Liver (tissue), 9 donors: ENCODE measurements around the gene PPP6R2. TPM values are rescaled to one million over a fixed set of nuclear protein-coding genes. Genes with fewer than 3 reads are reported as not detected.

Experiments used
- DNase-seq: peaks from one replicate; pipeline ENCODE4 v3.0.0-alpha.2; 2017; ENCODE audit warnings: low spot score
- H3K27ac ChIP-seq, 2 donors: one replicate each; pipeline ENCODE4 v1.7.0; 2013; ENCODE audit warnings: inconsistent platforms in 2 of 2, low read length in 2 of 2, control low read depth in 1 of 2, low read depth in 1 of 2, mild to moderate bottlenecking in 1 of 2
- H3K27me3 ChIP-seq, 4 donors: one replicate each; pipeline versions ENCODE4 v1.6.1 to v1.7.0; 2013; ENCODE audit warnings: low read length in 3 of 4, inconsistent platforms in 1 of 4, mild to moderate bottlenecking in 1 of 4, moderate library complexity in 1 of 4; ENCODE audit not compliant: control insufficient read depth in 4 of 4, insufficient read depth in 4 of 4
- H3K36me3 ChIP-seq, 4 donors: one replicate each; pipeline versions ENCODE4 v1.6.1 to v1.7.0; 2013; ENCODE audit warnings: low read length in 3 of 4, mild to moderate bottlenecking in 3 of 4, low read depth in 1 of 4, moderate library complexity in 1 of 4; ENCODE audit not compliant: control insufficient read depth in 4 of 4, insufficient read depth in 3 of 4
- H3K4me1 ChIP-seq, 4 donors: one replicate each; pipeline versions ENCODE4 v1.6.1 to v1.7.0; 2013; ENCODE audit warnings: low read length in 3 of 4, mild to moderate bottlenecking in 3 of 4, moderate library complexity in 1 of 4; ENCODE audit not compliant: control insufficient read depth in 4 of 4, insufficient read depth in 4 of 4
- H3K4me3 ChIP-seq, 3 donors: one replicate each; pipeline versions ENCODE4 v1.6.1 to v1.7.0; 2013; ENCODE audit warnings: low read length in 3 of 3, control low read depth in 1 of 3, low read depth in 1 of 3, mild to moderate bottlenecking in 1 of 3
- H3K9ac ChIP-seq, 2 donors: one replicate each; pipeline ENCODE4 v1.7.0; 2013; ENCODE audit warnings: low read length in 2 of 2, mild to moderate bottlenecking in 2 of 2, moderate library complexity in 2 of 2, control low read depth in 1 of 2, low read depth in 1 of 2
- H3K9me3 ChIP-seq, 4 donors: one replicate each; pipeline versions ENCODE4 v1.6.1 to v1.7.0; 2013; ENCODE audit warnings: low read length in 3 of 4; ENCODE audit not compliant: control insufficient read depth in 4 of 4
- CTCF ChIP-seq: fragments of 150-350 bp; IDR thresholded peaks from 2 replicates; pipeline ENCODE4 v1.5.1; 2017; ENCODE audit warnings: improper control_type of control experiment, low read depth, low read length; ENCODE audit not compliant: missing input control
- EGR1 ChIP-seq, 2 donors: IDR thresholded peaks; 2 replicates each; pipeline ENCODE4 v1.6.1; 2016 to 2018; ENCODE audit warnings: antibody characterized with exemption in 2 of 2, low read depth in 2 of 2
- FOXA1 ChIP-seq: IDR thresholded peaks from 2 replicates; pipeline ENCODE4 v1.6.1; 2016; ENCODE audit warnings: antibody characterized with exemption
- GABPA ChIP-seq, 2 donors: IDR thresholded peaks in 1 of 2; conservative IDR thresholded peaks in 1 of 2; 2 replicates each; pipeline ENCODE4 v1.6.1; 2016; ENCODE audit warnings: antibody characterized with exemption in 2 of 2, mild to moderate bottlenecking in 1 of 2, moderate library complexity in 1 of 2
- HNF4A ChIP-seq, 2 donors: conservative IDR thresholded peaks; 2 replicates each; pipeline ENCODE4 v1.6.1; 2016; ENCODE audit warnings: antibody characterized with exemption in 2 of 2, mild to moderate bottlenecking in 2 of 2
- HNF4G ChIP-seq: IDR thresholded peaks from 2 replicates; pipeline ENCODE4 v1.6.1; 2016; ENCODE audit warnings: antibody characterized with exemption
- JUND ChIP-seq, 2 donors: IDR thresholded peaks; 2 replicates each; pipeline ENCODE4 v1.6.1; 2016; ENCODE audit warnings: antibody characterized with exemption in 2 of 2
- NR2F2 ChIP-seq: IDR thresholded peaks from 2 replicates; pipeline ENCODE4 v1.6.1; 2016; ENCODE audit warnings: antibody characterized with exemption
- RAD21 ChIP-seq, 2 donors: IDR thresholded peaks; 2 replicates each; pipeline ENCODE4 v1.6.1; 2016; ENCODE audit warnings: antibody characterized with exemption in 2 of 2, mild to moderate bottlenecking in 2 of 2
- RXRA ChIP-seq, 2 donors: IDR thresholded peaks; 2 replicates each; pipeline ENCODE4 v1.6.1; 2017 to 2018; ENCODE audit warnings: antibody characterized with exemption in 2 of 2, mild to moderate bottlenecking in 1 of 2
- SP1 ChIP-seq: IDR thresholded peaks from 2 replicates; pipeline ENCODE4 v1.6.1; 2018; ENCODE audit warnings: antibody characterized with exemption, mild to moderate bottlenecking
- ZBTB33 ChIP-seq: IDR thresholded peaks from 2 replicates; pipeline ENCODE4 v1.6.1; 2016; ENCODE audit warnings: antibody characterized with exemption
- WGBS: extraction: QIAGEN DNeasy Blood & Tissue Kit; methylation state at CpG from one replicate; pipeline ENCODE4 v1.1.7; 2013; 5-methylcytosine and 5-hydroxymethylcytosine counted together
- polyA plus RNA-seq, 2 donors: library from polyadenylated mRNA; stranded (reverse) in 1 of 2; unstranded in 1 of 2; fragments of 200-250 nt in 1 of 2; fragments of >200 nt in 1 of 2; fragmentation: Nextera tagmentation in 1 of 2; extraction: Ambion mirVana in 1 of 2; gene quantifications; one replicate each; pipeline versions ENCODE4 v1.2.1 to v1.2.3, GENCODE V29; 2013 to 2015
- total RNA-seq, 2 donors: library from RNA; depleted of rRNA; stranded (reverse); fragments of >200 nt; gene quantifications; one replicate each; pipeline ENCODE4 v1.2.3, GENCODE V29; 2014
- TF ChIP-seq, protein P1 (sequence below): IDR thresholded peaks from 2 replicates; pipeline ENCODE4 v1.6.1; 2016; ENCODE audit warnings: antibody characterized with exemption, mild to moderate bottlenecking
- TF ChIP-seq, protein P2 (sequence below): IDR thresholded peaks from 2 replicates; pipeline ENCODE4 v1.6.1; 2016; ENCODE audit warnings: antibody characterized with exemption
- TF ChIP-seq, protein P3 (sequence below): IDR thresholded peaks from 2 replicates; pipeline ENCODE4 v1.6.1; 2016; ENCODE audit warnings: antibody characterized with exemption
- donor health status: healthy.
- donor health status: healthy.
- donor health status: healthy.
- donor health status: healthy.
- donor health status: healthy.

PPP6R2 gene
- total and polyA plus RNA-seq, 4 donors = 28.8 to 117 (median 47.2) TPM

DNA sequence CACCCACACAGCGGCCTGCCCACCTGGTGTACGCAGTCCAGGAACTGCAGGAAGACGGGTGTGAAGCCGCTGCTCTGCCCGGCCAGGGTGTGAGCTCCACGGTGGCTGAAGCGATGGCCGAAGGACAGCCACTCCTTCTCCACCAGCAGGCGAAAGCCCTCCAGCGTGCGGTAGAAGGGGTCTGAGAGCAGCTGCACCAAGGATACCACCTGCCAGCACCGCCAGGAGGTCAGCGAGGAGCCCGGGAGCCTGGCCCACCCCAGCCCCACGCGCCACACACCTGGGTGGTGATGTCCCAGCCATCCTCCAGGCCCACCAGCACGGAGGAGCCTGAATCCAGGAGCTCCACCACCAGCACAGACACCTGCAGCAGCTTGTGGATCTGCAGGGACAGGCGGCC lies 112.1 kb downstream of the PPP6R2 start:
- TF ChIP-seq GABPA (IDR thresholded peaks at IDR 0.05 in 1 of 2, conservative IDR thresholded peaks at IDR 0.05 in 1 of 2) = no peak
- no peak for TF ChIP-seq ZBTB33
- TF ChIP-seq JUND (IDR thresholded peaks at IDR 0.05) = no peak
- no peaks in the 10 kb centered on the region for H3K9me3 ChIP-seq
- 97% methylated on average over 18 of the region's 18 CpGs for WGBS
- H3K9ac ChIP-seq = no peak overlapping the region
- DNase-seq = no peak
- H3K36me3 ChIP-seq = peaks cover 13 to 56% (median 20%) of the 10 kb centered on the region in 4 donors
- H3K27ac ChIP-seq = no peak overlapping the region
- H3K4me1 ChIP-seq = no peaks in the 10 kb centered on the region
- no peak overlapping the region for H3K4me3 ChIP-seq
- H3K27me3 ChIP-seq = no peaks in the 10 kb centered on the region

DNA sequence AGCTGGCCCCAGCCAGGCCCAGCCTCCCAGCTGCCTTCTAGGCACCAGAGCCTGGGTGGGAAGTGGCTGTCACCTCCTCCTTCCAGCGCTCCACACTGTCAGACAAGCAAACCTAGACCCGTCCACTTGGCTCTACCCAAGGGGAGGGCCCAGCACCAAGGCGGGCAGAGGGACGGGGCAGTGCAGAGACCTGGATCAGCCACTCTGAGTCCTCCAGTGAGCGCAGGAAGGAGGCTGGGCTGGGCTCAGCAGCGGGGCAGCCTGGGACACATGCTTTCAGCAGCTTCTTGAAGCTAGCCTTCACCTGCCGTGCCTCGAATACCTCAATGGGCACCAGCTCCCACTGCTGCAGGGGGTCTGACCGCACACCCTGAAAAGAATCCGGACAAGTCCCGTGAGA lies 112.9 kb downstream of the PPP6R2 start:
- TF ChIP-seq RXRA (IDR thresholded peaks at IDR 0.05) = no peak
- TF ChIP-seq HNF4A (conservative IDR thresholded peaks at IDR 0.05) = no peak
- Histone ChIP-seq H3K4me1 (no peaks in the 10 kb centered on the region), H3K4me3 (no peak overlapping the region), H3K9me3 (no peaks in the 10 kb centered on the region), H3K27ac (no peak overlapping the region), H3K9ac (no peak overlapping the region), H3K27me3 (no peaks in the 10 kb centered on the region), H3K36me3 (peaks cover 13 to 64% (median 24%) of the 10 kb centered on the region in 4 donors)
- no peak for DNase-seq
- 97% methylated on average over 11 of the region's 11 CpGs for WGBS

GRCh38 chr22:50456466-50457234 lies 113.5 kb downstream of the PPP6R2 start:
- H3K4me3 ChIP-seq = no peak overlapping the region
- TF ChIP-seq GABPA (IDR thresholded peaks at IDR 0.05 in 1 of 2, conservative IDR thresholded peaks at IDR 0.05 in 1 of 2) (no peak), ZBTB33 (no peak), HNF4G (no peak), HNF4A (conservative IDR thresholded peaks at IDR 0.05) (no peak), SP1 (no peak), RAD21 (IDR thresholded peaks at IDR 0.05) (no peak), EGR1 (IDR thresholded peaks at IDR 0.05; ENCODE audit: low read depth in 2 of 2) (no peak), NR2F2 (no peak), FOXA1 (no peak), CTCF (no peak), JUND (IDR thresholded peaks at IDR 0.05) (no peak)
- TF ChIP-seq, protein P1, sequence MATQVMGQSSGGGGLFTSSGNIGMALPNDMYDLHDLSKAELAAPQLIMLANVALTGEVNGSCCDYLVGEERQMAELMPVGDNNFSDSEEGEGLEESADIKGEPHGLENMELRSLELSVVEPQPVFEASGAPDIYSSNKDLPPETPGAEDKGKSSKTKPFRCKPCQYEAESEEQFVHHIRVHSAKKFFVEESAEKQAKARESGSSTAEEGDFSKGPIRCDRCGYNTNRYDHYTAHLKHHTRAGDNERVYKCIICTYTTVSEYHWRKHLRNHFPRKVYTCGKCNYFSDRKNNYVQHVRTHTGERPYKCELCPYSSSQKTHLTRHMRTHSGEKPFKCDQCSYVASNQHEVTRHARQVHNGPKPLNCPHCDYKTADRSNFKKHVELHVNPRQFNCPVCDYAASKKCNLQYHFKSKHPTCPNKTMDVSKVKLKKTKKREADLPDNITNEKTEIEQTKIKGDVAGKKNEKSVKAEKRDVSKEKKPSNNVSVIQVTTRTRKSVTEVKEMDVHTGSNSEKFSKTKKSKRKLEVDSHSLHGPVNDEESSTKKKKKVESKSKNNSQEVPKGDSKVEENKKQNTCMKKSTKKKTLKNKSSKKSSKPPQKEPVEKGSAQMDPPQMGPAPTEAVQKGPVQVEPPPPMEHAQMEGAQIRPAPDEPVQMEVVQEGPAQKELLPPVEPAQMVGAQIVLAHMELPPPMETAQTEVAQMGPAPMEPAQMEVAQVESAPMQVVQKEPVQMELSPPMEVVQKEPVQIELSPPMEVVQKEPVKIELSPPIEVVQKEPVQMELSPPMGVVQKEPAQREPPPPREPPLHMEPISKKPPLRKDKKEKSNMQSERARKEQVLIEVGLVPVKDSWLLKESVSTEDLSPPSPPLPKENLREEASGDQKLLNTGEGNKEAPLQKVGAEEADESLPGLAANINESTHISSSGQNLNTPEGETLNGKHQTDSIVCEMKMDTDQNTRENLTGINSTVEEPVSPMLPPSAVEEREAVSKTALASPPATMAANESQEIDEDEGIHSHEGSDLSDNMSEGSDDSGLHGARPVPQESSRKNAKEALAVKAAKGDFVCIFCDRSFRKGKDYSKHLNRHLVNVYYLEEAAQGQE = no peak
- TF ChIP-seq, protein P2, sequence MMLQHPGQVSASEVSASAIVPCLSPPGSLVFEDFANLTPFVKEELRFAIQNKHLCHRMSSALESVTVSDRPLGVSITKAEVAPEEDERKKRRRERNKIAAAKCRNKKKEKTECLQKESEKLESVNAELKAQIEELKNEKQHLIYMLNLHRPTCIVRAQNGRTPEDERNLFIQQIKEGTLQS = no peak
- TF ChIP-seq, protein P3, sequence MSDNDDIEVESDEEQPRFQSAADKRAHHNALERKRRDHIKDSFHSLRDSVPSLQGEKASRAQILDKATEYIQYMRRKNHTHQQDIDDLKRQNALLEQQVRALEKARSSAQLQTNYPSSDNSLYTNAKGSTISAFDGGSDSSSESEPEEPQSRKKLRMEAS = no peak

More at GRCh38 chr22:50456466-50457234, 113.5 kb downstream of the PPP6R2 start:
- no peak for DNase-seq
- Histone ChIP-seq H3K9ac (no peak overlapping the region), H3K36me3 (peaks cover 16 to 71% (median 23%) of the 10 kb centered on the region in 4 donors), H3K27me3 (no peaks in the 10 kb centered on the region), H3K27ac (no peak overlapping the region), H3K4me1 (no peaks in the 10 kb centered on the region), H3K9me3 (no peaks in the 10 kb centered on the region)
- whole genome bisulfite sequencing = 92% methylated on average over 34 of the region's 34 CpGs
